ENCODE measurements around the gene RBM20. TPM values are rescaled to one million over a fixed set of nuclear protein-coding genes. Genes with fewer than 3 reads are reported as not detected.
A peak's percentile ranks its signal among the peaks of the same experiment; 100 is the strongest.
"Not testable (repeated sequence)": the region's sequence is repeated elsewhere in the genome, so short reads cannot be mapped to it uniquely, and the experiment has no call there.

Gene RBM20
- total and polyA plus RNA-seq, 2 of the 4 experiments (the other 2 are of a cell fraction): under 0.01 to 0.15 TPM

- POLR2A ChIA-PET (ENCODE audit: unreplicated experiment); H2AK5ac ChIP-seq (ENCODE audit: low read depth, low read length); H3K4me2 ChIP-seq (ENCODE audit: low read depth, low read length); H3K18ac ChIP-seq (ENCODE audit: low read depth, low read length); ATAC-seq (ENCODE audit: low read depth); H4K91ac ChIP-seq (ENCODE audit: insufficient read depth, low read depth, low read length); H4K5ac ChIP-seq (ENCODE audit: low read depth, low read length); H2BK5ac ChIP-seq (ENCODE audit: low read depth, low read length, poor library complexity, severe bottlenecking); H3K36me3 ChIP-seq (ENCODE audit: control insufficient read depth, insufficient read depth, low read length); H3K27ac ChIP-seq (ENCODE audit: insufficient read depth, low read length); H3K4ac ChIP-seq (ENCODE audit: low read depth, low read length); H2BK120ac ChIP-seq (ENCODE audit: low read depth, low read length); H3K79me1 ChIP-seq (ENCODE audit: low read depth in 1 of 2, low read length in 2 of 2); H3K56ac ChIP-seq (ENCODE audit: extremely low read depth, insufficient read depth, low read length); H2BK15ac ChIP-seq (ENCODE audit: low read depth, low read length); H3K4me1 ChIP-seq (ENCODE audit: control insufficient read depth, insufficient read depth, low read length); in situ Hi-C loops (cut with MboI; ENCODE audit: low sequenced_read_pairs); H2AFZ ChIP-seq (replicated peaks; ENCODE audit: low read length, poor library complexity); H3K23ac ChIP-seq (ENCODE audit: low read depth, low read length); DNase-seq; H3K9ac ChIP-seq (ENCODE audit: low read depth, low read length); H3K9me3 ChIP-seq (ENCODE audit: control insufficient read depth, insufficient read depth, low read length); H3K14ac ChIP-seq (replicated peaks; ENCODE audit: low read depth, low read length); H2AK9ac ChIP-seq (replicated peaks; ENCODE audit: low read depth, low read length, poor library complexity); H4K20me1 ChIP-seq (ENCODE audit: insufficient read depth, low read length); dilution Hi-C loops (cut with HindIII; ENCODE audit: low sequenced_read_pairs, unreplicated experiment); BruUV-seq (replicated peaks); H4K8ac ChIP-seq (ENCODE audit: low read depth in 2 of 2, low read length in 2 of 2); H3K4me3 ChIP-seq (ENCODE audit: insufficient read depth, low read depth, low read length); H3K9me1 ChIP-seq (ENCODE audit: insufficient read depth, low read length); H2BK20ac ChIP-seq (ENCODE audit: low read depth, low read length): not testable (repeated sequence)
- TF ChIP-seq MAFK (IDR thresholded peaks at IDR 0.05; ENCODE audit: low read depth, low read length): peak; percentile 72
- intact Hi-C loops (cut with micrococcal nuclease): loop anchor here (5.0 kb wide), 1 partner anchor 42 kb away; no protein-coding TSS in a partner anchor
- WGBS, 2 experiments (ENCODE audit: extremely low coverage in 2 of 2, insufficient read length in 1 of 2): no CpG with 5 or more reads among the region's 6 CpGs
- CTCF ChIA-PET: interaction anchor here (1.2 to 2.3 kb wide), 2 partner anchors 29 to 32 kb away, joined by 3 to 11 read pairs; no protein-coding TSS in a partner anchor
- H3K27me3 ChIP-seq (ENCODE audit: control insufficient read depth, insufficient read depth, low read length): peaks cover 33% of the 10 kb centered on the region
Measured at GRCh38 chr10:110639858-110640257, 4.3 kb upstream of the RBM20 start.
